SHP77 (cell line): ENCODE data around the gene CADM1.
A peak's percentile ranks its signal among the peaks of the same experiment; 100 is the strongest.

ENCODE experiments used
- DNase-seq, 2 experiments: peaks; one replicate each; lab custom pipeline; 2025; lab: John Stamatoyannopoulos, UW

CADM1 gene

GRCh38 chr11:115446214-115446613, 58.0 kb downstream of the CADM1 start:
- no peak for DNase-seq

- DNase-seq: no peak
These were observed 59.7 kb downstream of the CADM1 start for GRCh38 chr11:115444542-115444941.

- DNase-seq: no peak
These were observed 64.2 kb downstream of the CADM1 start for GRCh38 chr11:115439969-115440540.

GRCh38 chr11:115439385-115439784, 64.8 kb downstream of the CADM1 start:
- no peak for DNase-seq

GRCh38 chr11:115437902-115438575, 66.2 kb downstream of the CADM1 start:
- no peak for DNase-seq

- no peak for DNase-seq
These were observed 73.9 kb downstream of the CADM1 start for GRCh38 chr11:115430345-115430744.

- DNase-seq: no peak
These were observed 75.9 kb downstream of the CADM1 start for GRCh38 chr11:115428306-115428705.

GRCh38 chr11:115425816-115426215, 78.4 kb downstream of the CADM1 start:
- no peak for DNase-seq

GRCh38 chr11:115425250-115425649, 79.0 kb downstream of the CADM1 start:
- DNase-seq: no peak

GRCh38 chr11:115423728-115424459, 80.3 kb downstream of the CADM1 start:
- no peak for DNase-seq

GRCh38 chr11:115421992-115422689, 82.1 kb downstream of the CADM1 start:
- DNase-seq: no peak

GRCh38 chr11:115421352-115421991, 82.7 kb downstream of the CADM1 start:
- no peak for DNase-seq

GRCh38 chr11:115420505-115420904, 83.7 kb downstream of the CADM1 start:
- peak; percentile 43 to 58 for DNase-seq

GRCh38 chr11:115418626-115419025, 85.6 kb downstream of the CADM1 start:
- no peak for DNase-seq

- no peak for DNase-seq
These were observed 86.1 kb downstream of the CADM1 start for GRCh38 chr11:115418081-115418480.

- DNase-seq: no peak
These were observed 93.1 kb downstream of the CADM1 start for GRCh38 chr11:115411120-115411519.

GRCh38 chr11:115409691-115410220, 94.5 kb downstream of the CADM1 start:
- DNase-seq: peak; percentile 89 to 90

- DNase-seq: no peak
These were observed 95.0 kb downstream of the CADM1 start for GRCh38 chr11:115409116-115409670.

- no peak for DNase-seq
These were observed 95.9 kb downstream of the CADM1 start for GRCh38 chr11:115408036-115408921.

GRCh38 chr11:115407496-115407895, 96.7 kb downstream of the CADM1 start:
- no peak for DNase-seq

- DNase-seq: no peak
These were observed 97.8 kb downstream of the CADM1 start for GRCh38 chr11:115406404-115406803.
